NB4 (cell line): ENCODE measurements around the gene AIF1.

ENCODE experiments used
- DNase-seq: peaks from one replicate; pipeline ENCODE4 v3.0.0; 2010; ENCODE audit warnings: low read depth
- H3K4me3 ChIP-seq: one replicate; pipeline ENCODE4 v1.5.1; 2011; ENCODE audit warnings: mild to moderate bottlenecking, low read depth, low read length, moderate library complexity
- MYC ChIP-seq: IDR thresholded peaks from 2 replicates; pipeline ENCODE4 v1.6.1; 2011; ENCODE audit warnings: low read depth, low read length
- POLR2A ChIP-seq: IDR thresholded peaks from 2 replicates; pipeline ENCODE4 v1.6.1; 2011; ENCODE audit warnings: mild to moderate bottlenecking; ENCODE audit not compliant: insufficient read length; ENCODE audit errors: extremely low read depth
- TF ChIP-seq, protein P1 (sequence below): IDR thresholded peaks from one replicate; pipeline ENCODE4 v1.5.1; 2012; ENCODE audit warnings: low read depth, low read length
- TF ChIP-seq, protein P2 (sequence below): IDR thresholded peaks from 2 replicates; pipeline ENCODE4 v1.6.1; 2011; ENCODE audit warnings: low read depth, low read length

Gene AIF1

DNA sequence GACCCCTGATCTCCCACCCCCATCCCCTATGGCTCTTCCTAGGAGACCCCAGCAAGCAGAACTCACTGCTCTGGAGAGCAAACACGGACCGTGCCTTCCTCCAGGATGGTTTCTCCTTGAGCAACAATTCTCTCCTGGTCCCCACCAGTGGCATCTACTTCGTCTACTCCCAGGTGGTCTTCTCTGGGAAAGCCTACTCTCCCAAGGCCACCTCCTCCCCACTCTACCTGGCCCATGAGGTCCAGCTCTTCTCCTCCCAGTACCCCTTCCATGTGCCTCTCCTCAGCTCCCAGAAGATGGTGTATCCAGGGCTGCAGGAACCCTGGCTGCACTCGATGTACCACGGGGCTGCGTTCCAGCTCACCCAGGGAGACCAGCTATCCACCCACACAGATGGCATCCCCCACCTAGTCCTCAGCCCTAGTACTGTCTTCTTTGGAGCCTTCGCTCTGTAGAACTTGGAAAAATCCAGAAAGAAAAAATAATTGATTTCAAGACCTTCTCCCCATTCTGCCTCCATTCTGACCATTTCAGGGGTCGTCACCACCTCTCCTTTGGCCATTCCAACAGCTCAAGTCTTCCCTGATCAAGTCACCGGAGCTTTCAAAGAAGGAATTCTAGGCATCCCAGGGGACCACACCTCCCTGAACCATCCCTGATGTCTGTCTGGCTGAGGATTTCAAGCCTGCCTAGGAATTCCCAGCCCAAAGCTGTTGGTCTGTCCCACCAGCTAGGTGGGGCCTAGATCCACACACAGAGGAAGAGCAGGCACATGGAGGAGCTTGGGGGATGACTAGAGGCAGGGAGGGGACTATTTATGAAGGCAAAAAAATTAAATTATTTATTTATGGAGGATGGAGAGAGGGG, 41.6 kb upstream of the AIF1 start:
- no peak overlapping the region for H3K4me3 ChIP-seq
- DNase-seq: no peak
- TF ChIP-seq, protein P1, sequence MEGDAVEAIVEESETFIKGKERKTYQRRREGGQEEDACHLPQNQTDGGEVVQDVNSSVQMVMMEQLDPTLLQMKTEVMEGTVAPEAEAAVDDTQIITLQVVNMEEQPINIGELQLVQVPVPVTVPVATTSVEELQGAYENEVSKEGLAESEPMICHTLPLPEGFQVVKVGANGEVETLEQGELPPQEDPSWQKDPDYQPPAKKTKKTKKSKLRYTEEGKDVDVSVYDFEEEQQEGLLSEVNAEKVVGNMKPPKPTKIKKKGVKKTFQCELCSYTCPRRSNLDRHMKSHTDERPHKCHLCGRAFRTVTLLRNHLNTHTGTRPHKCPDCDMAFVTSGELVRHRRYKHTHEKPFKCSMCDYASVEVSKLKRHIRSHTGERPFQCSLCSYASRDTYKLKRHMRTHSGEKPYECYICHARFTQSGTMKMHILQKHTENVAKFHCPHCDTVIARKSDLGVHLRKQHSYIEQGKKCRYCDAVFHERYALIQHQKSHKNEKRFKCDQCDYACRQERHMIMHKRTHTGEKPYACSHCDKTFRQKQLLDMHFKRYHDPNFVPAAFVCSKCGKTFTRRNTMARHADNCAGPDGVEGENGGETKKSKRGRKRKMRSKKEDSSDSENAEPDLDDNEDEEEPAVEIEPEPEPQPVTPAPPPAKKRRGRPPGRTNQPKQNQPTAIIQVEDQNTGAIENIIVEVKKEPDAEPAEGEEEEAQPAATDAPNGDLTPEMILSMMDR: no peak
- TF ChIP-seq MYC: no peak
- no peak for TF ChIP-seq POLR2A
- TF ChIP-seq, protein P2, sequence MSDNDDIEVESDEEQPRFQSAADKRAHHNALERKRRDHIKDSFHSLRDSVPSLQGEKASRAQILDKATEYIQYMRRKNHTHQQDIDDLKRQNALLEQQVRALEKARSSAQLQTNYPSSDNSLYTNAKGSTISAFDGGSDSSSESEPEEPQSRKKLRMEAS: no peak

DNA sequence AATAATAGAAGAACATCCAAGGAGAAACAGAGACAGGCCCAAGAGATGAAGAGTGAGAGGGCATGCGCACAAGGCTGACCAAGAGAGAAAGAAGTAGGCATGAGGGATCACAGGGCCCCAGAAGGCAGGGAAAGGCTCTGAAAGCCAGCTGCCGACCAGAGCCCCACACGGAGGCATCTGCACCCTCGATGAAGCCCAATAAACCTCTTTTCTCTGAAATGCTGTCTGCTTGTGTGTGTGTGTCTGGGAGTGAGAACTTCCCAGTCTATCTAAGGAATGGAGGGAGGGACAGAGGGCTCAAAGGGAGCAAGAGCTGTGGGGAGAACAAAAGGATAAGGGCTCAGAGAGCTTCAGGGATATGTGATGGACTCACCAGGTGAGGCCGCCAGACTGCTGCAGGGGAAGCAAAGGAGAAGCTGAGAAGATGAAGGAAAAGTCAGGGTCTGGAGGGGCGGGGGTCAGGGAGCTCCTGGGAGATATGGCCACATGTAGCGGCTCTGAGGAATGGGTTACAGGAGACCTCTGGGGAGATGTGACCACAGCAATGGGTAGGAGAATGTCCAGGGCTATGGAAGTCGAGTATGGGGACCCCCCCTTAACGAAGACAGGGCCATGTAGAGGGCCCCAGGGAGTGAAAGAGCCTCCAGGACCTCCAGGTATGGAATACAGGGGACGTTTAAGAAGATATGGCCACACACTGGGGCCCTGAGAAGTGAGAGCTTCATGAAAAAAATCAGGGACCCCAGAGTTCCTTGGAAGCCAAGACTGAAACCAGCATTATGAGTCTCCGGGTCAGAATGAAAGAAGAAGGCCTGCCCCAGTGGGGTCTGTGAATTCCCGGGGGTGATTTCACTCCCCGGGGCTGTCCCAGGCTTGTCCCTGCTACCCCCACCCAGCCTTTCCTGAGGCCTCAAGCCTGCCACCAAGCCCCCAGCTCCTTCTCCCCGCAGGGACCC, 40.6 kb upstream of the AIF1 start:
- peak; percentile 46 for DNase-seq
- TF ChIP-seq, protein P2: no peak
- TF ChIP-seq MYC: no peak
- TF ChIP-seq, protein P1: peak; percentile 10
- peak overlapping the region; percentile 98 for H3K4me3 ChIP-seq

DNA sequence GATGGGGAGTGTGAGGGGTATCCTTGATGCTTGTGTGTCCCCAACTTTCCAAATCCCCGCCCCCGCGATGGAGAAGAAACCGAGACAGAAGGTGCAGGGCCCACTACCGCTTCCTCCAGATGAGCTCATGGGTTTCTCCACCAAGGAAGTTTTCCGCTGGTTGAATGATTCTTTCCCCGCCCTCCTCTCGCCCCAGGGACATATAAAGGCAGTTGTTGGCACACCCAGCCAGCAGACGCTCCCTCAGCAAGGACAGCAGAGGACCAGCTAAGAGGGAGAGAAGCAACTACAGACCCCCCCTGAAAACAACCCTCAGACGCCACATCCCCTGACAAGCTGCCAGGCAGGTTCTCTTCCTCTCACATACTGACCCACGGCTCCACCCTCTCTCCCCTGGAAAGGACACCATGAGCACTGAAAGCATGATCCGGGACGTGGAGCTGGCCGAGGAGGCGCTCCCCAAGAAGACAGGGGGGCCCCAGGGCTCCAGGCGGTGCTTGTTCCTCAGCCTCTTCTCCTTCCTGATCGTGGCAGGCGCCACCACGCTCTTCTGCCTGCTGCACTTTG, 39.6 kb upstream of the AIF1 start, which contains the start of gene TNF:
Gene TNF, plus strand, starts transcription at position 231 of the 567 bp plus-strand sequence. Its CDS starts 177 bp downstream, at position 408.
- DNase-seq: peak; percentile 96
- TF ChIP-seq, protein P1: no peak
- TF ChIP-seq MYC: peak; percentile 77
- TF ChIP-seq, protein P2: peak; percentile 65
- TF ChIP-seq POLR2A: peak; percentile 100
- H3K4me3 ChIP-seq: peak within 1 kb of the TSS; percentile 98

DNA sequence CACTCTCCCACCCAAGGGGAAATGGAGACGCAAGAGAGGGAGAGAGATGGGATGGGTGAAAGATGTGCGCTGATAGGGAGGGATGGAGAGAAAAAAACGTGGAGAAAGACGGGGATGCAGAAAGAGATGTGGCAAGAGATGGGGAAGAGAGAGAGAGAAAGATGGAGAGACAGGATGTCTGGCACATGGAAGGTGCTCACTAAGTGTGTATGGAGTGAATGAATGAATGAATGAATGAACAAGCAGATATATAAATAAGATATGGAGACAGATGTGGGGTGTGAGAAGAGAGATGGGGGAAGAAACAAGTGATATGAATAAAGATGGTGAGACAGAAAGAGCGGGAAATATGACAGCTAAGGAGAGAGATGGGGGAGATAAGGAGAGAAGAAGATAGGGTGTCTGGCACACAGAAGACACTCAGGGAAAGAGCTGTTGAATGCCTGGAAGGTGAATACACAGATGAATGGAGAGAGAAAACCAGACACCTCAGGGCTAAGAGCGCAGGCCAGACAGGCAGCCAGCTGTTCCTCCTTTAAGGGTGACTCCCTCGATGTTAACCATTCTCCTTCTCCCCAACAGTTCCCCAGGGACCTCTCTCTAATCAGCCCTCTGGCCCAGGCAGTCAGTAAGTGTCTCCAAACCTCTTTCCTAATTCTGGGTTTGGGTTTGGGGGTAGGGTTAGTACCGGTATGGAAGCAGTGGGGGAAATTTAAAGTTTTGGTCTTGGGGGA, 38.9 kb upstream of the AIF1 start:
- H3K4me3 ChIP-seq: peak overlapping the region; percentile 98
- DNase-seq: peak; percentile 85

More for the DNA sequence above, 38.9 kb upstream of the AIF1 start:
- TF ChIP-seq POLR2A: no peak
- TF ChIP-seq, protein P2: no peak
- TF ChIP-seq, protein P1: no peak
- TF ChIP-seq MYC: no peak
